SK-N-MC (cell line): ENCODE data around the gene ATG10.

Experiments
- EZH2 ChIP-seq: fragments of 200-600 bp; sonication (generic); IDR thresholded peaks from one replicate; pipeline ENCODE4 v1.6.1; 2017; ENCODE audit warnings: antibody characterized with exemption
- POLR2AphosphoS5 ChIP-seq: IDR thresholded peaks from 2 replicates; pipeline ENCODE4 v1.6.1; 2012; ENCODE audit warnings: mild to moderate bottlenecking, low read depth, low read length, borderline replicate concordance

GRCh38 chr5:82091617-82092016 is 119.8 kb downstream of the ATG10 start:
- TF ChIP-seq EZH2 (no peak), POLR2AphosphoS5 (no peak)
